Thyroid gland (tissue), 4 donors: ENCODE results near the gene CPSF3.

Source experiments
- POLR2A ChIP-seq, 2 donors: fragments of 450-650 bp; IDR thresholded peaks; one replicate each; pipeline ENCODE4 v1.6.1; 2017; ENCODE audit warnings: antibody characterized with exemption in 2 of 2, mild to moderate bottlenecking in 2 of 2, moderate library complexity in 1 of 2
- TF ChIP-seq, protein P1 (sequence below), 6 experiments: fragments of 200-600 bp in 3 of 6; fragments of 450-650 bp in 3 of 6; sonication (generic) in 3 of 6; IDR thresholded peaks; one replicate each; pipeline ENCODE4 v1.5.1; 2016 to 2019; ENCODE audit warnings: antibody characterized with exemption in 6 of 6, mild to moderate bottlenecking in 2 of 6, inconsistent platforms in 1 of 6, moderate library complexity in 1 of 6

DNA sequence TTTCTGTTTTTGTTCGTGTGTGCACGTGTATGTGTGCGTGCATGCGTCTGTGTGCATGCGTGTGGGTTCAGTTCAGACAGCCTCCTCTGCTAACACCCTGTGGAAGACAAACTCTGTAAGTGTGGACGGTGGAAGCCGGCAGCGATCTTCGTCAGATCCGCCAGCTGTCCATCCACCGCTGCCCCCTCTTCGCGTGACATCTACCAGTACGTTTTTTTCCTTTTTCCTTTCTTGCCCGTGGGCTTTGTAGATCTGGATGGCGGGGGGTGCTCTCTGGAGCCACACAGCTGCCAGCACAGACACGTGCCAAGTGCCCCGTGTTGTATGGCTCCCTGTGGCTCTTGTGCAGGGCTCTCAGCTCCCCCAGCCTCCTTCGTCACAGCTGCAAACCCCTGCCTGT, 32.5 kb upstream of the CPSF3 start:
- TF ChIP-seq POLR2A (IDR thresholded peaks at IDR 0.05) = no peak
- TF ChIP-seq, protein P1, sequence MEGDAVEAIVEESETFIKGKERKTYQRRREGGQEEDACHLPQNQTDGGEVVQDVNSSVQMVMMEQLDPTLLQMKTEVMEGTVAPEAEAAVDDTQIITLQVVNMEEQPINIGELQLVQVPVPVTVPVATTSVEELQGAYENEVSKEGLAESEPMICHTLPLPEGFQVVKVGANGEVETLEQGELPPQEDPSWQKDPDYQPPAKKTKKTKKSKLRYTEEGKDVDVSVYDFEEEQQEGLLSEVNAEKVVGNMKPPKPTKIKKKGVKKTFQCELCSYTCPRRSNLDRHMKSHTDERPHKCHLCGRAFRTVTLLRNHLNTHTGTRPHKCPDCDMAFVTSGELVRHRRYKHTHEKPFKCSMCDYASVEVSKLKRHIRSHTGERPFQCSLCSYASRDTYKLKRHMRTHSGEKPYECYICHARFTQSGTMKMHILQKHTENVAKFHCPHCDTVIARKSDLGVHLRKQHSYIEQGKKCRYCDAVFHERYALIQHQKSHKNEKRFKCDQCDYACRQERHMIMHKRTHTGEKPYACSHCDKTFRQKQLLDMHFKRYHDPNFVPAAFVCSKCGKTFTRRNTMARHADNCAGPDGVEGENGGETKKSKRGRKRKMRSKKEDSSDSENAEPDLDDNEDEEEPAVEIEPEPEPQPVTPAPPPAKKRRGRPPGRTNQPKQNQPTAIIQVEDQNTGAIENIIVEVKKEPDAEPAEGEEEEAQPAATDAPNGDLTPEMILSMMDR (IDR thresholded peaks at IDR 0.05) = no peak
